IPS DF 19.7 (cell line): ENCODE results near the gene AZU1.
"Not testable (repeated sequence)": the region's sequence is repeated elsewhere in the genome, so short reads cannot be mapped to it uniquely, and the experiment has no call there.

Source experiments
- DNase-seq: peaks from one replicate; pipeline ENCODE4 v3.0.0-alpha.2; 2013; ENCODE audit warnings: low read depth, low spot score

Gene AZU1

GRCh38 chr19:829129-829758 is 1.6 kb downstream of the AZU1 start:
- no peak for DNase-seq

GRCh38 chr19:831407-832369 is 4.1 kb downstream of the AZU1 start:
- DNase-seq, result no peak

DNA sequence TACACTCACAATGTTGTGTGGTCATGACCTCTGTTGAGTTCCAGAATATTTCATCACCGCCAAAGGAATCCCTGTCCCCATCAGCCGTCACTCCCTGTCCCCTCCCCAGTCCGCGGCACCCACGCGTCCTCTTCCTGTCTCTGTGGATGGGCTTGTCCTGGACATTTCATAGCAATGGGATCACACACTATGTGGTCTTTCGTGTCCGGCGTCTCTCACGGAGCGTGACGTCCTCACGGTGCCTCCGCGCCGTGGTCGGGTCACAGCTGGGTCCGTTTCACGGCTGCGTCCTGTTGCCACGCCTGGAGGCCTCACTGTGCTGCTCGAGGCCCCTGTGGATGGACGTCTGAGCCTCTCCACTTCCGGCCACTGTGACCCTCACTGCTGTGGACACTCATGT is 6.6 kb downstream of the AZU1 start:
- no peak for DNase-seq

DNA sequence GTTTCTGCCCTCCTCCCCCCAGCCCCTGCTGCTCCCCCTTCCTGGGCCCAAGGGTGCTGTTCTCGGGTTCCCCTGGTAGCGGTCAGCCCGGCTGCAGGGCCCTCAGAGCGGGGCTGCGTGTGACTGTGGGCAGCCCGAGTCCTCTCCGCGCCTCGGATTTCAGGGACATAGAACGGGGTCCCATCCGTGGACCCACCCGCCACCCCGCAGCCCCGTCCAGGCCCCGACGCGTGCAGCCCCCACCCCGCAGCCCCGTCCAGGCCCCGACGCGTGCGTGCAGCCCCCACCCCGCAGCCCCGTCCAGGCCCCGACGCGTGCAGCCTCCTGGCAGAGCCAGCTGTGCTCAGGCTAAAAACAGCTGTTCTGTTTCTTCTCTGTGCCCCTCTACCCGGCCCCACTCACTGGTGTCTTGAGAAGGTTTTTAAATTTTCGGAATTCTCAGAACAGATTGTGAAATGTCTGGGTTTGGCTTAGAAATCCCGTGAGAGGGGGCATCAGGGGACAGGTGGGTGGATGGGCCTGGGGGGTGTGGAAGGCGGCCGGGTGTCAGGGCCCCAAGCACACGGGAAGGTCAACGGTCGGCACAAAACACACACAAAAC is 7.7 kb downstream of the AZU1 start:
- DNase-seq, result no peak

- no peak for DNase-seq
Measured at GRCh38 chr19:840519-841206, 13.0 kb downstream of the AZU1 start, which contains the start of gene PRTN3. TSS of gene PRTN3 (plus strand) at chr19:840999. CDS start at chr19:841009, 10 bp downstream.

- not testable (repeated sequence) for DNase-seq
Measured at GRCh38 chr19:842802-843179, 15.2 kb downstream of the AZU1 start.

- no peak for DNase-seq
Measured at GRCh38 chr19:843180-843835, 15.7 kb downstream of the AZU1 start.

DNA sequence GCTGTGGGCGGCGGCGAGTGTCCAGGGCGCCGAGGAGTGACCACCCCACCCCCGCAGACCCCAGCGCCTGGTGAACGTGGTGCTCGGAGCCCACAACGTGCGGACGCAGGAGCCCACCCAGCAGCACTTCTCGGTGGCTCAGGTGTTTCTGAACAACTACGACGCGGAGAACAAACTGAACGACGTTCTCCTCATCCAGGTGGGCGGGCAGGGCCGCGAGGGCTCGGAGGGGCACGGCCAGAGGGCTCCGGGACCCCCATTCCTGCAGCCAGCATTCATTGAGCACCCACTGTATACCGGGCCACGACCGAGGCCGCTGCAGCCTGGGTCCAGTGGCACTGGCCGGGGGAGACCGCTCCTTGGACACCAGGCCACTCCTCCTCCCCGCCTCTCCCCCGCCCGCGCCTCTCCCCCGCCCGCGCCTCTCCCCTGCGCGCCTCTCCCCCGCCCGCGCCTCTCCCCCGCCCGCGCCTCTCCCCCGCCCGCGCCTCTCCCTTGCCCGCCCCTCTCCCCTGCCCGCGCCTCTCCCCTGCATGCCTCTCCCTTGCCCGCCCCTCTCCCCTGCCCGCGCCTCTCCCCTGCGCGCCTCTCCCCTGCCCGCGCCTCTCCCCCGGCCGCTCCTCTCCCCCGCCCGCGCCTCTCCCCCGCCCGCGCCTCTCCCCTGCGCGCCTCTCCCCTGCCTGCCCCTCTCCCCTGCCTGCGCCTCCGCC is 16.4 kb downstream of the AZU1 start:
- no peak for DNase-seq

GRCh38 chr19:844546-844971 is 16.9 kb downstream of the AZU1 start:
- DNase-seq, result no peak

- DNase-seq, result no peak
Measured at GRCh38 chr19:845707-846521, 18.3 kb downstream of the AZU1 start.

- DNase-seq, result no peak
Measured at GRCh38 chr19:848386-848921, 20.8 kb downstream of the AZU1 start.

- DNase-seq, result not testable (repeated sequence)
Measured at GRCh38 chr19:849195-849594, 21.6 kb downstream of the AZU1 start.

DNA sequence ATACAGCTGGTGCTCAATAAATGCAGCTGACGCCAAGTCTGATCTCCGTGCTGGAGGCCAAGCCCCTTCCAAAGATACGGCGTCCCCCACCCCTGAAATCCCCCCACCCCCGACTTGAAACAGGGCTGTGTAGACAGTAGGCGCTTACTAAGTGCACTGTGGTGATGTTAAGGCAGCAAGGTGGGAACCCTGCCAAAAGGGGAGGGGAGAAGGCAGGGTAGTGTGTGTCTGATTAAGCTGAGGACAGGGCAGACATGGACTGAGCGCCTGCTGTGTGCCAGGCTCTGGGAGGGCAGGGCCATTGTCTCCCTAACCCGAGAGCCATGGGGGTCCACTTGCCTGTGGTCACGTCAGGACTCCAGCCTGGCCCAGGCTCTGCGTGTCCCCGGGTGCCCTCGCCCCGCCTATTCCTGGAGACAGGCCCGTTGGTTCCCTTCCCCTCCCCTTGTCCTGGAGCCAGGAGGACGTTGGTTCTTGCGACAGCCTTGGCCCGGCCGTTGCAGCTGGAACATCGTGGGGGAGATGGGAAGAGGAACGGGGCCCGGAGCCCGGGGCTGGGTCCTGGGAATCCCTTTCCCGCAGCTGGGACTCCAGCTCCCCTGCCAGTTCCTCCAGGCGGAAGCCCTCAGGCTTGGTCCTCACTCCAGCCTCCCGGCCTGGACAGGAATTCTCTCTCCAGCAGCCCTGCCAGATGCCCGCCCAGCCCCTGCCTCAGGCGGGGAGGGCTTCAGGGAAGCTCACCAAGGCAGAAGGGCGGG is 22.8 kb downstream of the AZU1 start:
- DNase-seq, result no peak

DNA sequence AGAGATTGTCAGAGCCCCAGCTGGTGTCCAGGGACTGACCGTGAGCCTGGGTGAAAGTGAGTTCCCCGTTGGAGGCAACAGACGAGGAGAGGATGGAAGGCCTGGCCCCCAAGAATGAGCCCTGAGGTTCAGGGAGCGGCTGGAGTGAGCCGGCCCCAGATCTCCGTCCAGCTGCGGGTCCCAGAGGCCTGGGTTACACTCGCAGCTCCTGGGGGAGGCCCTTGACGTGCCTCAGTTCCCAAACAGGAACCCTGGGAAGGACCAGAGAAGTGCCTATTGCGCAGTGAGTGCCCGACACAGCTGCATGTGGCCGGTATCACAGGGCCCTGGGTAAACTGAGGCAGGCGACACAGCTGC is 23.3 kb downstream of the AZU1 start:
- no peak for DNase-seq

- no peak for DNase-seq
Measured at GRCh38 chr19:852136-853013, 24.7 kb downstream of the AZU1 start, which contains the start of gene ELANE. TSS of gene ELANE (plus strand) at chr19:852303. CDS start at chr19:852329, 26 bp downstream.

- DNase-seq, result no peak
Measured at GRCh38 chr19:853014-853585, 25.5 kb downstream of the AZU1 start.

DNA sequence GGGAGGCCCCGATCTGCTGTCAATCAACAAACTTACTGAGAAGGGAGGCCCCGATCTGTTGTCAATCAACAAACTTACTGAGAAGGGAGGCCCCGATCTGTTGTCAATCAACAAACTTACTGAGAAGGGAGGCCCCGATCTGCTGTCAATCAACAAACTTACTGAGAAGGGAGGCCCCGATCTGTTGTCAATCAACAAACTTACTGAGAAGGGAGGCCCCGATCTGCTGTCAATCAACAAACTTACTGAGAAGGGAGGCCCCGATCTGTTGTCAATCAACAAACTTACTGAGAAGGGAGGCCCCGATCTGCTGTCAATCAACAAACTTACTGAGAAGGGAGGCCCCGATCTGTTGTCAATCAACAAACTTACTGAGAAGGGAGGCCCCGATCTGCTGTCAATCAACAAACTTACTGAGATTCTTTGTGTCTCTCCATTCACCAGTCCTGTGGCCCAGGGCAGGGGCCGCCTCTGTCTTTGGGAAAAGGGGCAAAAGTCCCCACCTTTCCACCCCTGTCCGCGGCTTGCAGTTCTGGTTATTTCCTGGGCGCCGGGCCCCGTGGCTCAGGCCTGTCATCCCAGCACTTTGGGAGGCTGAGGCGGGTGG is 26.1 kb downstream of the AZU1 start:
- DNase-seq, result not testable (repeated sequence)
